ENCODE data around the gene UHRF1. TPM values are rescaled to one million over a fixed set of nuclear protein-coding genes. Genes with fewer than 3 reads are reported as not detected.

Gene UHRF1
- polyA plus RNA-seq, 1 of the 3 experiments (the other 2 are of a cell fraction) = 43.4 TPM

DNA sequence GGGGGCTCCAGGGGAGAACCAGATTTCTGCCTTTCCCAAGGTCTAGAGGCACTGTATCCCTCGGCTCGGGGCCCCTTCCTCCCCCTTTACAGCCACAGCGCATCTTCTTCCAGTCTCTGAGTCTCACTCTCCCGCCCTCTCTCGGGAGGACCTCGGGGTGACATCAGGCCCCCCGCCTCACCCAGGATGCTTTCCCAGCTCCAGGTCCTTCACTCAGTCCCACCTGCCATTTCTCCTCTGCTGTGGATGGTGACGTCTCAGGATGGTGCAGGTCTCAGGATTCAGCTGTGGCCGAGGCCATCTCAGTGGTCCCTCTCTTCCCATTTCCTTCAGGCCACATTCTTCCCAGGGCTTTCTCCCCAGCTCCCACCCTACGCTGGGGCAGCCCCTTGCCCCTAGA, 46.0 kb downstream of the UHRF1 start:
- H3K36me3 ChIP-seq (replicated peaks in 1 of 2; ENCODE audit: control insufficient read depth in 1 of 2, insufficient read depth in 2 of 2, low read length in 1 of 2) = peaks cover 17 to 42% of the 10 kb centered on the region in 2 experiments
- no peaks in the 10 kb centered on the region for H3K4me1 ChIP-seq (ENCODE audit: control insufficient read depth in 1 of 2, insufficient read depth in 2 of 2, low read depth in 1 of 2, low read length in 1 of 2)
- DNase-seq = no peak
- TF ChIP-seq MEF2A (IDR thresholded peaks at IDR 0.05; ENCODE audit: borderline replicate concordance, low read depth) = no peak
- no peak for TF ChIP-seq MXI1 (IDR thresholded peaks at IDR 0.05; ENCODE audit: low read depth, low read length)
- TF ChIP-seq TAF1 (IDR thresholded peaks at IDR 0.05; ENCODE audit: borderline replicate concordance, low read depth, low read length) = no peak
- TF ChIP-seq TEAD4 (IDR thresholded peaks at IDR 0.05; ENCODE audit: borderline replicate concordance, insufficient read depth) = no peak
- TF ChIP-seq GATA2 (CRISPR knock-in tag; IDR thresholded peaks at IDR 0.05) = no peak
- TF ChIP-seq RFX5 (IDR thresholded peaks at IDR 0.05; ENCODE audit: low read length) = no peak
- TF ChIP-seq, protein P1, sequence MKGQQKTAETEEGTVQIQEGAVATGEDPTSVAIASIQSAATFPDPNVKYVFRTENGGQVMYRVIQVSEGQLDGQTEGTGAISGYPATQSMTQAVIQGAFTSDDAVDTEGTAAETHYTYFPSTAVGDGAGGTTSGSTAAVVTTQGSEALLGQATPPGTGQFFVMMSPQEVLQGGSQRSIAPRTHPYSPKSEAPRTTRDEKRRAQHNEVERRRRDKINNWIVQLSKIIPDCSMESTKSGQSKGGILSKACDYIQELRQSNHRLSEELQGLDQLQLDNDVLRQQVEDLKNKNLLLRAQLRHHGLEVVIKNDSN (IDR thresholded peaks at IDR 0.05; ENCODE audit: borderline replicate concordance, low read depth) = no peak
- TF ChIP-seq, protein P2, sequence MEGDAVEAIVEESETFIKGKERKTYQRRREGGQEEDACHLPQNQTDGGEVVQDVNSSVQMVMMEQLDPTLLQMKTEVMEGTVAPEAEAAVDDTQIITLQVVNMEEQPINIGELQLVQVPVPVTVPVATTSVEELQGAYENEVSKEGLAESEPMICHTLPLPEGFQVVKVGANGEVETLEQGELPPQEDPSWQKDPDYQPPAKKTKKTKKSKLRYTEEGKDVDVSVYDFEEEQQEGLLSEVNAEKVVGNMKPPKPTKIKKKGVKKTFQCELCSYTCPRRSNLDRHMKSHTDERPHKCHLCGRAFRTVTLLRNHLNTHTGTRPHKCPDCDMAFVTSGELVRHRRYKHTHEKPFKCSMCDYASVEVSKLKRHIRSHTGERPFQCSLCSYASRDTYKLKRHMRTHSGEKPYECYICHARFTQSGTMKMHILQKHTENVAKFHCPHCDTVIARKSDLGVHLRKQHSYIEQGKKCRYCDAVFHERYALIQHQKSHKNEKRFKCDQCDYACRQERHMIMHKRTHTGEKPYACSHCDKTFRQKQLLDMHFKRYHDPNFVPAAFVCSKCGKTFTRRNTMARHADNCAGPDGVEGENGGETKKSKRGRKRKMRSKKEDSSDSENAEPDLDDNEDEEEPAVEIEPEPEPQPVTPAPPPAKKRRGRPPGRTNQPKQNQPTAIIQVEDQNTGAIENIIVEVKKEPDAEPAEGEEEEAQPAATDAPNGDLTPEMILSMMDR (IDR thresholded peaks at IDR 0.05) = no peak
- no peak for TF ChIP-seq ELF1 (IDR thresholded peaks at IDR 0.05)
- TF ChIP-seq, protein P3, sequence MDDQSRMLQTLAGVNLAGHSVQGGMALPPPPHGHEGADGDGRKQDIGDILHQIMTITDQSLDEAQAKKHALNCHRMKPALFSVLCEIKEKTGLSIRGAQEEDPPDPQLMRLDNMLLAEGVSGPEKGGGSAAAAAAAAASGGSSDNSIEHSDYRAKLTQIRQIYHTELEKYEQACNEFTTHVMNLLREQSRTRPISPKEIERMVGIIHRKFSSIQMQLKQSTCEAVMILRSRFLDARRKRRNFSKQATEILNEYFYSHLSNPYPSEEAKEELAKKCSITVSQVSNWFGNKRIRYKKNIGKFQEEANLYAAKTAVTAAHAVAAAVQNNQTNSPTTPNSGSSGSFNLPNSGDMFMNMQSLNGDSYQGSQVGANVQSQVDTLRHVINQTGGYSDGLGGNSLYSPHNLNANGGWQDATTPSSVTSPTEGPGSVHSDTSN (IDR thresholded peaks at IDR 0.05) = no peak
- TF ChIP-seq SIN3A (IDR thresholded peaks at IDR 0.05; ENCODE audit: borderline replicate concordance, low read depth, low read length) = no peak
- no peak for TF ChIP-seq FOXJ3 (CRISPR knock-in tag; IDR thresholded peaks at IDR 0.05)
- TF ChIP-seq, protein P4, sequence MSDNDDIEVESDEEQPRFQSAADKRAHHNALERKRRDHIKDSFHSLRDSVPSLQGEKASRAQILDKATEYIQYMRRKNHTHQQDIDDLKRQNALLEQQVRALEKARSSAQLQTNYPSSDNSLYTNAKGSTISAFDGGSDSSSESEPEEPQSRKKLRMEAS (IDR thresholded peaks at IDR 0.05; ENCODE audit: low read depth) = no peak
- TF ChIP-seq, protein P5, sequence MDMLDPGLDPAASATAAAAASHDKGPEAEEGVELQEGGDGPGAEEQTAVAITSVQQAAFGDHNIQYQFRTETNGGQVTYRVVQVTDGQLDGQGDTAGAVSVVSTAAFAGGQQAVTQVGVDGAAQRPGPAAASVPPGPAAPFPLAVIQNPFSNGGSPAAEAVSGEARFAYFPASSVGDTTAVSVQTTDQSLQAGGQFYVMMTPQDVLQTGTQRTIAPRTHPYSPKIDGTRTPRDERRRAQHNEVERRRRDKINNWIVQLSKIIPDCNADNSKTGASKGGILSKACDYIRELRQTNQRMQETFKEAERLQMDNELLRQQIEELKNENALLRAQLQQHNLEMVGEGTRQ (IDR thresholded peaks at IDR 0.05; ENCODE audit: borderline replicate concordance, low read depth, low read length) = no peak
- no peak for TF ChIP-seq FOSL2 (IDR thresholded peaks at IDR 0.05; ENCODE audit: borderline replicate concordance, low read depth)
- no peak for TF ChIP-seq GABPA (IDR thresholded peaks at IDR 0.05; ENCODE audit: low read depth)
- no peak for TF ChIP-seq TCF12 (IDR thresholded peaks at IDR 0.05)
- H3K79me2 ChIP-seq (ENCODE audit: insufficient read depth) = no peaks in the 10 kb centered on the region; the same call in 1 of the 2 replicates
- no peak overlapping the region for H3K4me2 ChIP-seq
- H2AFZ ChIP-seq (ENCODE audit: low read depth) = no peak overlapping the region
- H3K4me3 ChIP-seq (ENCODE audit: low read depth in 2 of 2, low read length in 1 of 2) = no peak overlapping the region
- 95% methylated on average over 7 of the region's 10 CpGs for WGBS (ENCODE audit: low lambda C conversion rate)
- POLR2A ChIA-PET = no interaction called here
- CTCF ChIA-PET = interaction anchor here (0.7 kb wide), 1 partner anchor 430 kb away, joined by 3 read pairs; no protein-coding TSS in a partner anchor
- no peak overlapping the region for H3K9ac ChIP-seq
- H3K27ac ChIP-seq (ENCODE audit: low read depth in 2 of 2, low read length in 1 of 2) = no peak overlapping the region
- no peaks in the 10 kb centered on the region for H3K27me3 ChIP-seq (ENCODE audit: insufficient read depth)
- H3F3A ChIP-seq (replicated peaks; ENCODE audit: insufficient read depth) = peaks cover 3% of the 10 kb centered on the region
- H3K9me3 ChIP-seq = no peaks in the 10 kb centered on the region
- peaks cover 8% of the 10 kb centered on the region; the same call in 1 of the 2 replicates for H4K20me1 ChIP-seq (ENCODE audit: insufficient read depth)
- H3K9me2 ChIP-seq = no peaks in the 10 kb centered on the region

Measured in SK-N-SH (cell line).